Lower leg skin (tissue), 3 donors: ENCODE measurements around the gene ITPA.

Experiments used
- CTCF ChIP-seq, 3 donors: fragments of 450-650 bp; IDR thresholded peaks; one replicate each; pipeline ENCODE4 v1.5.1; 2016; ENCODE audit warnings: antibody characterized with exemption in 3 of 3, mild to moderate bottlenecking in 3 of 3, moderate library complexity in 2 of 3
- POLR2A ChIP-seq, 2 donors: fragments of 450-650 bp; IDR thresholded peaks; one replicate each; pipeline ENCODE4 v1.6.1; 2016 to 2017; ENCODE audit warnings: antibody characterized with exemption in 2 of 2, mild to moderate bottlenecking in 1 of 2, moderate library complexity in 1 of 2

- TF ChIP-seq CTCF (IDR thresholded peaks at IDR 0.05) (no peak), POLR2A (IDR thresholded peaks at IDR 0.05) (no peak)
Measured at GRCh38 chr20:3162080-3162611, 47.2 kb upstream of the ITPA start.
